ENCODE data around the gene TPCN2.

- no peak for TF ChIP-seq CTCF (IDR thresholded peaks at IDR 0.05 in 4 of 5, conservative IDR thresholded peaks at IDR 0.05 in 1 of 5)
- TF ChIP-seq POLR2A (IDR thresholded peaks at IDR 0.05): no peak
These were observed 26.8 kb downstream of the TPCN2 start for GRCh38 chr11:69075421-69076128.

Measured in gastrocnemius medialis (tissue), 4 donors.